NCI-H1092 treated with DMSO at 0.1 percent for 48 hours (cell line): ENCODE data around the gene ID3.

Experiments used
- DNase-seq: peaks from one replicate; lab custom pipeline; 2025; lab: John Stamatoyannopoulos, UW

ID3 gene

DNA sequence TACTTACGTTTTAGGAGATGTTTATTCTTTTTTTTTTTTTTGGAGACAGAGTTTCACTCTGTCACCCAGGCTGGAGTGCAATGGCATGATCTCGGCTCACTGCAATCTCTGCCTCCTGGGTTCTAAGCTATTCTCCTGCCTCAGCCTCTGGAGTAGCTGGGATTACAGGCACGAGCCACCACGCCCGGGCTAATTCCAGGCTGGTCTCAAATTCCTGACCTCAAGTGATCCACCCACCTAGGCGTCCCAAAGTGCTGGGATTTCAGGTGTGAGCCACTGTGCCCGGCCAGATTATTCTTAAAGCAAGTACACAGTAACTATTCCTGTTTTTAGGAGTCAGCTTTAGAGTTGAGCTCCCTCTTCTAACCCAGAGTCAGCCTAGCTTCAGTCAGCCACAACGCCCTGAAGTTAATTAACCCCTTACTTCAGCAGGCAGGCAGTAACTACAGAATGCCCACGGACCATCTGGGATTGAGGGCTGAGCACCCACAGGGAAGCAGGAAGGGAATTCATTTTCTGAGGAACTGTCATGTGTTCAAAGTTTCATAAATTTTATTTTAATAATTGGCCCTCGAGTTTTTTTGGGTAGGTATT lies 5.3 kb upstream of the ID3 start:
- no peak for DNase-seq

- no peak for DNase-seq
Measured at GRCh38 chr1:23563755-23564374, 4.6 kb upstream of the ID3 start.

- DNase-seq: no peak
Measured at GRCh38 chr1:23563003-23563402, 3.7 kb upstream of the ID3 start.

GRCh38 chr1:23562137-23562876 lies 3.0 kb upstream of the ID3 start:
- peak; percentile 94 for DNase-seq

- DNase-seq: no peak
Measured at GRCh38 chr1:23561813-23562100, 2.5 kb upstream of the ID3 start.

DNA sequence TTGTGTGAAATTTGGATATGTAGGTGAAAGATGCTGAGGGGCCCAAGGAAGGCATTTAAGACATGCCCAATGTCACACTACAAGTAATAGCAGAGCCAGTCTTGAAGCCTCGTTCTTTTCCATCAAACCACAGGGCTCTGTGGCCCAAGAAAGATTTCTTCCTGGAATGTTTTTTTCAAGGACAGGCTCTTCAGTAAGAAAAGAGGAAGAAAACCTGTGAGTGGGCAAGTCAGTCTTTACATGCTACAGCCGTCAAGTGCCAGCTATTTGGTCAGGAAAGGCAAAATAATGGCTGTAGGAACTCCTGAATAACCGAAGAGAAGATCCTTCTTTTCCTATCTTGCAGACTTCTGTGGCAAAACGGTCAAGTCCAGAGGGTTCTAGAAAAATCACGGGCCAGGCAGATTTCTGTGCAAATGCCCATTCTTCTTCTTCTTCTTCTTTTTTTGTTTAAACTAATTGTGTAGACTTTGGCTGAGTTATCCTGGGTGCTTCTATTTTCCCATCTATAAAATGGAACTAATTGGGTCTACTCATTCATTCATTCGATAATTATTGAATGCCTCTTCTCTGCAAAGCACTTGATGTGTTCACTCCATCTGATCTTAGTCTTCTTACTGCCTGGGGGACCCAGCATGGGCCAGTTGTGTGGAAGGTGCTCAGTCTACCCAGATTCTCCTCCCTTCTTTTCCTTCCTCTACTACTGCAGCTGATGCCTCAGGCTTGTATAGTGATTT lies 1.9 kb upstream of the ID3 start:
- DNase-seq: peak; percentile 44

GRCh38 chr1:23559985-23560741 lies 862 bp upstream of the ID3 start:
- peak; percentile 66 for DNase-seq

- DNase-seq: no peak
Measured at GRCh38 chr1:23558872-23559135, 497 bp downstream of the ID3 start.

GRCh38 chr1:23558140-23558871 lies 995 bp downstream of the ID3 start:
- peak; percentile 51 for DNase-seq

- peak; percentile 51 for DNase-seq
Measured at GRCh38 chr1:23557471-23558124, 1.7 kb downstream of the ID3 start.

DNA sequence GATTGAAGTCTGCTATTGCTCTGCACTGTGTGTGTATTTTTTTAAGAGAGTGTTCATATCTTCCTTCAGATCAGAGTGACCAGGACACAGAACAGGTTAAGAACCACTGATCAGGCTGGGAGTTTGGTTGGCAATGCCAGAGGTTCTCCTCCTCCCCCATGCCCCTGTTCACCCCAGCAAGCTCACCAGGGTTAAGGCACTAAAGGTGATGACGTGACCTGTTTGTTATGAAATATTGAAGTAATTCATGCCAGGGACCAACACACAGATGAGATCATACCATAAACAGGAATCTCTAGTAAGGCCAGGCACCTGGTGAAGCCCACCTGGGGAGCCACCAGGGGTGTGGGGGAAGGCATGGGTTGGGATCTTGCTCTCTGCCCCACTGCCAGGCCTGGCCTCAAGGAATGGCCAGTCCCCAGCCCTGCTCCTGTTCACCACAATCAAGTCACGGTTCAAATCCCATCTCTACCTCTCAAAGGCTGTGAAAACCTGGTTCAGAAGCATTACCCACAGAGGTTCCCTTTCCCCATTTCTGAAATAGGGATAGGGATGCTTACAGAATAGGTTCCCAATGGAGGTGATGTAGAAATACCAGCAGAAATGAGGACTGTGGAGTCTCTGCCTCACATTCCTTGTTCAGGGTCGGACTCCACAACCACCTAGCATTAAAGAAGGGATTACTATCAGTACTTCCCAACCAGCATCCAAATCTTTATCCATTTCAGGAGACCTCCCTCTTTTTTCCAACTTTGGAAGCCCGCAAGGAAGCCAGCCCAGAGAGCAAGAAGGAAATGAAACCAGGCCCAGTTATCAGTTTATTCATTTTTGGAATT lies 2.4 kb downstream of the ID3 start:
- DNase-seq: no peak

GRCh38 chr1:23555986-23556634 lies 3.2 kb downstream of the ID3 start:
- DNase-seq: no peak

DNA sequence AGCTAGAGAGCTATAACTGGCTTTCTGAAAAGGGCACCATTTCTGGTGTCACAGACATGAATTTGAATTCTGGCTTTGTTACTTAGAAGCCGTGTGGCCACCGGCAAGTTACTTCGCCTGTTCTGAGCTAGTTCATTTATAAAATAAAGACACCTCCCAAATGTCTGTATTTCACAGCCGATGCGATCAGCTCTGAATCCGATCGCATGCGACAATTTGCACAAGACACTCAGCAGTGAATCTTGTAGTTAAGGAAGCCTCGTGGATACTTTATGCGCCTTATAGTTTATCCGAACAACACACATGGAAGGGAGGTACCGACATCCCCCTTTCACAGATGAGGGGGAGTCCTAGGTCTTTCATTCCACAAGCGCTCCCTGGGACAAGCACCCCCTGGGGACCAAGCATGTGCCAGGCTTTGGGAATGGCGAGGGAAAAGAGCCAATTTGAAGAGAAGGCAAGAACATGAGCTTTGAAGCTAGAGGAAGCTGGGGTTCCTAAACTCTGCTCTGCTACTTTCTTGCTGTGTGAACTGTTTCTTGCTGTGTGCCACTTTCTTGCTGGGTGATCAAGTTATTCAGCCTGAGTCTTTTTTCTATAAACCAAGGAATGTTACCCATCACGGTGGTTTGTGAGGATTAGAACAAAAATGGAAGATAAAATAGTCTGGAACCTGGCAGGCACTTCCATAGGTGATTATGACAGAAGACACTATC lies 3.9 kb downstream of the ID3 start:
- DNase-seq: peak; percentile 82

DNA sequence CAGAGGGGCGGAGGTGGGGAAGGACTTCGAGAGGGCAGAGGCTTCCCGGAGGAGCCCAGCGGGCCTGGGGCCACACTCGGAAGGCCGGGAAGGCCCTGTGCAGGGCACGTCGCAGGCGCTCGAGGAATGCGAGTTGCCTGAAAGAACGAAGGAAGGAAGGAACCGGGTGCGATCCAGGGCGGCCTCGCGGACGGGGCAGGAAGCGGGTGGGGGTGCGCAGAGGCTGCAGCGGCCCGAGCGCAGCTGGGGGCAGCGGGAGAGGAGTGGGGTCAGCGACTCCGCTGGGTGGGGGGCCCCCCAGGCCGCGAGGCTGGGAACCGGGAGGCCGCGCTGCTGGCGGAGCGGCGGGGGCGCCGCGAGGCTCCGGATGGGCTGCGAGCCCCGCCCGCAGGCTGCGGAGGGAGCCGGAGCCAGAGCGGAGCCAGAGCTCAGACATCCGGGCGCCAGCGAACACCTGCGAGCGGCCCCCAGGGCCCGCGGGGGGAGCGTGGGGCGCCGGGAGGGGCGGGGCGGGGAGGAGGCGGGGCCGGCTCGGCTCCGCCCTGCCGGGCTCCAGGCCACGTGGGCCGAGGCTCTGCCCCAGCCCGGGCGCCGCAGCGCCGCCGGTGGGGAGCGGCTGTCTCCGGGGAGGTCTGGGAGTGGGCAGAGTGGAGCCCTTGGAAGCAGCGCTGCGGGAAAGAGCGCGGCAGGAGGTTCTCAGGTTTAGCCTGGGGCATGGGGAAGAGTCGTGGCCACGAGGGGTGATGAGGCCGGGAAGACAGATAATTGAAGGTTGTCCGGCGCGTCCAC lies 4.6 kb downstream of the ID3 start:
- DNase-seq: peak; percentile 96

GRCh38 chr1:23554127-23554480 lies 5.2 kb downstream of the ID3 start:
- DNase-seq: no peak

DNA sequence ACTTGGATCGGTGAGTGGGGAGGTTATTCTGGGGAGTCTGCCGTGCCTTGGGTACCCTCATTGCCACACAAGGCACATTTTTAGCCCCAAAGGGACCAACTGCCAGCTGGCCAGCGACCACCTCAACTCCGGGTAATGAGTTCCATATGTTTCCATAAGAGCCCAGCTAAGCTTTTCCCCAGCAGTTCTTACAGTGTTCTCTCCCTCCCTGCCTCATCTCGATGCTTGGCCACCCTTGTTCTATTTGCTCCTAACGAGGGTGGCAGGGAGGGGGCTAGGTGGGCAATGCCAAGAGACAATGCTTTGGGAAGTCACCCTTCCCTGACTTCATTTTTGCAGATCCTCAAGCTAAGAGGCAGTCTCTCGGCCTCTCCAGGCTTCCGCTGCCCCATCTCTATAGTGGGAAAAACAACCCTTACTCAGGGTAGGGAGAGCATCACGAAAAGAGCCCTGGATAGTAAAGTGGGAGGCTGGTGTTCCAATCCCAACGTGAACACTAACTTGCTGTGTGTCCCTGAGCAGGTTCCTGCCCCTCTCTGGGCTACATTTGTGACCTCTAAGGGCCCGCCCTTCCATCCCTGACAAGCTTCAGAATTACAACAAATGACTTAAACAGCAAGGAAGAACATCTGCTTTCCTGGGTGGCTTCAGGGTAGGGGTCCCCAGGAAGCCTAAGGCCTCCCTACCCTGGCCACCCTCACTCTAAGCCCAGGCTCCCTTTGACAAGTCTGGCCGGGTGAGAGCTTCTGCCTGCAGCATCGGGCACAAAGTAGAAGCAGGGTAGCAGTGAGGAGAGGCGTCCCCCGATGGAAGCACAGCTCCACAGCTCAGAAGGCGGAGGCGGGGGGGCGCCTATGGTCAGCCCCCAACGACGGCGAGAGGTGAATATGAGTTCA lies 5.8 kb downstream of the ID3 start:
- DNase-seq: no peak

- no peak for DNase-seq
Measured at GRCh38 chr1:23551849-23552248, 7.5 kb downstream of the ID3 start.
